Fibroblast of lung (primary cell): Measurements from ENCODE around the gene L3MBTL4.

ENCODE experiments used
- CTCF ChIP-seq, 2 donors: IDR thresholded peaks in 1 of 2; conservative IDR thresholded peaks in 1 of 2; 1 replicate in 1 of 2; 2 replicates in 1 of 2; pipeline ENCODE4 v1.5.1; 2011 to 2012; ENCODE audit warnings: low read length in 2 of 2, control low read depth in 1 of 2, inconsistent platforms in 1 of 2, low read depth in 1 of 2, mild to moderate bottlenecking in 1 of 2
- EZH2 ChIP-seq: IDR thresholded peaks from 2 replicates; pipeline ENCODE4 v1.5.1; 2012; ENCODE audit warnings: low read length, control low read depth, mild to moderate bottlenecking; ENCODE audit errors: missing control alignments

- TF ChIP-seq CTCF (conservative IDR thresholded peaks at IDR 0.05 in 1 of 2, IDR thresholded peaks at IDR 0.05 in 1 of 2; ENCODE audit: low read depth in 1 of 2, low read length in 2 of 2): no peak
- no peak for TF ChIP-seq EZH2
These were observed 165.5 kb downstream of the L3MBTL4 start for GRCh38 chr18:6249170-6249569.
